Measurements from ENCODE around the gene PPARG. TPM values are rescaled to one million over a fixed set of nuclear protein-coding genes. Genes with fewer than 3 reads are reported as not detected.

Gene PPARG
- total RNA-seq, 1 donor from 2014 or later = 80.7 TPM

- Histone ChIP-seq H3K9me3 (no peaks in the 10 kb centered on the region), H3K4me1 (no peaks in the 10 kb centered on the region), H3K27ac (no peak overlapping the region), H3K4me3 (no peak overlapping the region), H3K27me3 (no peaks in the 10 kb centered on the region), H3K36me3 (no peaks in the 10 kb centered on the region)
- peak; percentile 47 for ATAC-seq
- no peak for DNase-seq
- no peak for TF ChIP-seq CTCF (IDR thresholded peaks at IDR 0.05)
- intact Hi-C loops (cut with DNase I) = no loop called here
These were observed 19.6 kb downstream of the PPARG start for GRCh38 chr3:12308517-12308916.

GRCh38 chr3:12309716-12310115 lies 20.8 kb downstream of the PPARG start:
- intact Hi-C loops (cut with DNase I) = no loop called here
- no peak overlapping the region for H3K4me3 ChIP-seq
- no peak for TF ChIP-seq CTCF (IDR thresholded peaks at IDR 0.05)
- DNase-seq (no peak), ATAC-seq (no peak)
- H3K27ac ChIP-seq = no peak overlapping the region
- H3K9me3 ChIP-seq = no peaks in the 10 kb centered on the region
- no peaks in the 10 kb centered on the region for H3K4me1 ChIP-seq
- H3K27me3 ChIP-seq = no peaks in the 10 kb centered on the region
- no peaks in the 10 kb centered on the region for H3K36me3 ChIP-seq

- Histone ChIP-seq H3K27me3 (no peaks in the 10 kb centered on the region), H3K27ac (no peak overlapping the region), H3K9me3 (no peaks in the 10 kb centered on the region), H3K36me3 (no peaks in the 10 kb centered on the region), H3K4me3 (no peak overlapping the region), H3K4me1 (no peaks in the 10 kb centered on the region)
- DNase-seq (no peak), ATAC-seq (no peak)
- TF ChIP-seq CTCF (IDR thresholded peaks at IDR 0.05) = no peak
- intact Hi-C loops (cut with DNase I) = no loop called here
These were observed 23.1 kb downstream of the PPARG start for GRCh38 chr3:12312010-12312409.

GRCh38 chr3:12313519-12313918 lies 24.6 kb downstream of the PPARG start:
- Histone ChIP-seq H3K27me3 (no peaks in the 10 kb centered on the region), H3K4me3 (no peak overlapping the region), H3K4me1 (no peaks in the 10 kb centered on the region), H3K9me3 (no peaks in the 10 kb centered on the region), H3K27ac (no peak overlapping the region), H3K36me3 (no peaks in the 10 kb centered on the region)
- intact Hi-C loops (cut with DNase I) = no loop called here
- no peak for ATAC-seq
- TF ChIP-seq CTCF (IDR thresholded peaks at IDR 0.05) = no peak
- no peak for DNase-seq

- ATAC-seq (no peak), DNase-seq (no peak)
- Histone ChIP-seq H3K36me3 (no peaks in the 10 kb centered on the region), H3K27me3 (no peaks in the 10 kb centered on the region), H3K27ac (no peak overlapping the region), H3K4me1 (no peaks in the 10 kb centered on the region), H3K4me3 (no peak overlapping the region), H3K9me3 (no peaks in the 10 kb centered on the region)
- intact Hi-C loops (cut with DNase I) = no loop called here
- no peak for TF ChIP-seq CTCF (IDR thresholded peaks at IDR 0.05)
These were observed 27.4 kb downstream of the PPARG start for GRCh38 chr3:12316253-12316652.

GRCh38 chr3:12316729-12317351 lies 28.0 kb downstream of the PPARG start:
- no peaks in the 10 kb centered on the region for H3K27me3 ChIP-seq
- no peaks in the 10 kb centered on the region for H3K36me3 ChIP-seq
- DNase-seq (no peak), ATAC-seq (no peak)
- H3K4me3 ChIP-seq = no peak overlapping the region
- no peaks in the 10 kb centered on the region for H3K9me3 ChIP-seq
- intact Hi-C loops (cut with DNase I) = no loop called here
- H3K27ac ChIP-seq = no peak overlapping the region
- no peaks in the 10 kb centered on the region for H3K4me1 ChIP-seq
- no peak for TF ChIP-seq CTCF (IDR thresholded peaks at IDR 0.05)

Measured in upper lobe of right lung (tissue), 1 donor.